Inferior parietal cortex (tissue), 1 donor: ENCODE measurements around the gene LBX2.
A peak's percentile ranks its signal among the peaks of the same experiment; 100 is the strongest.

Source experiments
- DNase-seq: peaks from one replicate; pipeline ENCODE4 v3.0.0-alpha.2; 2016; ENCODE audit errors: extremely low spot score

LBX2 gene, protein sequence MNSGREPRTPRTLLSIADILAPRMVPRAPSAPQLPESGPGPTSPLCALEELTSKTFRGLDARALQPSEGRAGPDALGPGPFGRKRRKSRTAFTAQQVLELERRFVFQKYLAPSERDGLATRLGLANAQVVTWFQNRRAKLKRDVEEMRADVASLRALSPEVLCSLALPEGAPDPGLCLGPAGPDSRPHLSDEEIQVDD

DNA sequence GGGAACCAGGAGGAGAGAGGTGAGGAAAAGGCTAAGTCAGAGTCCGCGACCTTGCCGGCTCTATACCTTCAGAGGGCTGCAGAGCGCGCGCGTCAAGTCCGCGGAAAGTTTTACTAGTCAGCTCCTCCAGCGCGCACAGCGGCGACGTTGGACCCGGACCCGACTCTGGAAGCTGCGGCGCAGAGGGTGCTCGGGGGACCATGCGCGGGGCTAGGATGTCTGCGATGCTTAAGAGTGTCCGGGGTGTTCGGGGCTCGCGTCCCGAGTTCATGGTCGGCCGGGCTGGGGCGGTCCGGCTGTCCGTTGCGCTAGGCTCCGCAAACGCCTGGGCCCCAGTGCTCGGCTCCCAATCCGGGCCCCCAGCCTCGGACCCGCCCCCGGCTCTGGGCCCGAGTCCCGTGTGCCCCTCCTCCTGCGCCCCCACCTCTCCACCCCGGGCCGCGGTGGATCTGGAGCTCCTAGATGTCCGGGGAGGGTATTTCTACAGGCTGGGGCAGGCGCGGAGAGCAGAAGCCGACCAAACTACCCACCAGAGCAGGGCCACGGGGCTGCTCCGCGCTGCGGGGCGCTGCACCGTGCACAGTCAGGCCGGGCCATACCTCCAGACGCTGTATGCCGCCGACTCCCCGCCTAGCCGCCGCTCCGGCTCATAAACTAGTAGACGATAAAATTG, at the start of gene LBX2:
LBX2 (minus strand) TSS at position 337 of the 673 bp plus-strand sequence; CDS start at position 271, 66 bp downstream.
- no peak for DNase-seq

DNA sequence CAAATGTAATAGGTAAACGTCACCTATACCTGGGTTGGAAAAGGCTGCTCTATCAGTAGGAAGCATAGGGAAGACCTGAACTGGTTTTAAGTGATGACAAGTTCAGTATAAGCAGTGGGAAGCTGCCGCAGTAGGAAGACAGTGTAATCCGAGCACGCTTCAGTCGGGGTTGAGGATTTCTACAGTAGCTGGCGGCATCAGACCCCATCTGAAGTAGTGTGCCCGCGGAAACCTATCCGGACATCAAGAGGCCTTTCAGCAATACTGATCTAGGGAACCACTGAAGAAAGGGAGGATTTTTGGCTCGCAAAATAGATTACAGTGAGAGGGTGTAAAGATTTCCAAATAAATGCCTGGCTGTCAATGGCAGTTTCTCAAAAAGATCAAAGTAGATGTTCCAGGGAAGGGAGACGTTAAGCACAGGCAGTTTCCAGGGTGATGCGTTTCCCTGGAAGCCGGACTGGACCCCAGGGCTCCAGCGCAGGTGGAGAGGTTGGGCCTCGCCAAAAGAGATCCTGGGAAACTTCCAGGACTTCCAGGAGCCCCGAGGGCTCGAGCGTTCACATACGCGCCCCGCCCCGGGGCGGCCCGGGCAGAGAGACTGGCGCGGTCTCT, 49.0 kb upstream of the LBX2 start:
- no peak for DNase-seq

DNA sequence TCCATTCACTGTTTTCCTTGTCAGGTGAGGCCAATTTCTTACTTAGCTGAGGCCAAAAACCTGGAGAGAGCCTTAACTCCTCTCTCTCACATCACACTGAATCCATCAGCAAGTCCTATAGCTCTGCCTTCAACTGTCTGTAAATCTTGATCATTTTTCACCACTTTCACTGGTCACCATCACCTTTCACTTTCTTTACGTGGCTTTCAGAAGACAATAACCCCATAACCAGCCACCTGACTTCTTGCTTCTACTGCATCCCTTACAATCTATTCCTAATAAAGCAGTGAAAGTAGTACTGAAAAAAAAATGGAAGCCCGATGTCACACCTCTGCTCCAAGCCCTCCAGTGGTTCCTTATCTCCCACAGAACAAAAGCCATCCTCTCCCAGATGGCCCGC, 46.6 kb upstream of the LBX2 start:
- DNase-seq: no peak

DNA sequence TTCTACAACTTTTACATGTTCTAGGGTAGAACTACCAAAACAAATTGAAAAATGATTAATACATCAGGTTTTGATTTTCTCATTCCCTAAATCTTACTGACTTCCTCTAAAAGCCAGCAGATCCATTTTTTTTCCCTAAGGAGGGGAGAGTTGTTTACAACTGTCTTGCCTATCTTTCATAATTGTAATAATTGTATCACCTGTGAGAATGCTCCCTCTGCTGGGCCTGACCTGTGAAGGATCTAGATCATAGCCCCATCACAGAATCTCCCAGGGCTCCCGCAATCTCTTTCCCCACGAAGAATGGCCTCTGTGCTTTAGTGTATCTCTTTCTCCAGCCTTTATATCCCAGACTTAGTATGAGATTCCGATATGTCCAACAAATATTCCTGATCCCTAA, 45.2 kb upstream of the LBX2 start:
- DNase-seq: no peak

DNA sequence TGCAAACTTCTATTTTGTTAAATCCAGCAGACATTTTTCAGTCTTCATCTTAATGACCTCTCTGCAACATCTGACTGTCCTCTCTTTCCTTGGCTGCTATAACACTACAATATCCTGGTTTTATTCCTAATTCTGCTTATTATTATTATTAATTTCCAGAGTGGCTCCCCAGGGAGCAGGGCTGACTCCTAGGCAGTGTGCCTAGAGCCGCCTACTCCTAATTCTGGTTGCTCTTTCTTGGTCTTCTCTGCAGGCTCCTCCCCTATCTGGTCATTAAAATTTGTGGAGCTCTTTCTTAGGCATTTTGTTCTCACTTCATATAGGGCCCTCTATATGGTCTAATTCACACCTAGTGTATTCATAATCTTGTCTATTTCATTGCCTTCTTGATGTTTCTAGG, 43.6 kb upstream of the LBX2 start:
- DNase-seq: no peak

DNA sequence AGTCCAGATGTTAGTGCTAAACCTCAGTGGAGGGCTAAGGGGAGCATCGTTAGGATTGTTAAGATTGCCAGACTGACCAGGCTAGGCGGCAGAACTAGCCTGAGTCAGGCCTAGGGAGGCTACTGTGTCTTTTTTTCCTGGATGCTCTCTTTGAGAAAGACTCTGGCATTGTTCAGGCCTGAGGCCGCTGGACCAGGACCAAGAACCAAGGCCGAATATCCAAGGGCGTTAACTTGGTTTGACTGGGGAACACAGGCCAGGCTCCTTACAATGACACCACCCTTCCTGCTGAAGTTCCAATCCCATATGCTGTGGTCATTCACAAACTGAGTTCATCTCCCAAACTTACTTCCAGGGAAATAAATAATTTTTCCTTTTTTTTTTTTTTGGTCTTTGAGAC, 40.9 kb upstream of the LBX2 start:
- DNase-seq: no peak

DNA sequence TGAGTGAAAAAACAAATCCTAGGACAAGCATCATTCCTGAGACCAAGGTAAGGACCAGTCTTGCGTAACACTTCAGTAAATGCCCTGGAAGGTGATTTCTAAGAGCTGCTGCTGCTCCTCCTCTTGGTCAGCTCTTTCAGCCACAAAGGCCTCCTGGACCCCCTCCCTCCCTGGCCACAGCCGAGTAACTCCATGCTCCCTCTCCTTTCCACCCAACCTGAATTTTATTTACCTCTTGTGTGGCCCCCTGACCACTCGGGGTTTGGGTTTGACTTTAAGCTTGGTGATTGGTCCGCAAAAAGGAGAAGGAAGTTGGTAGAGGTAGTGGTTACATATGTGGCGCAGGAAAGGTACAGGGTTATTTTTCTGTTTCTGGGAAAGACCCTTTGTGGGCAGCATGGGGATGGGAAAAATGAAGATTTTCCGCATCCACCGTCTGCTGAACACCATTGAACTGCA, 39.5 kb upstream of the LBX2 start:
- no peak for DNase-seq

DNA sequence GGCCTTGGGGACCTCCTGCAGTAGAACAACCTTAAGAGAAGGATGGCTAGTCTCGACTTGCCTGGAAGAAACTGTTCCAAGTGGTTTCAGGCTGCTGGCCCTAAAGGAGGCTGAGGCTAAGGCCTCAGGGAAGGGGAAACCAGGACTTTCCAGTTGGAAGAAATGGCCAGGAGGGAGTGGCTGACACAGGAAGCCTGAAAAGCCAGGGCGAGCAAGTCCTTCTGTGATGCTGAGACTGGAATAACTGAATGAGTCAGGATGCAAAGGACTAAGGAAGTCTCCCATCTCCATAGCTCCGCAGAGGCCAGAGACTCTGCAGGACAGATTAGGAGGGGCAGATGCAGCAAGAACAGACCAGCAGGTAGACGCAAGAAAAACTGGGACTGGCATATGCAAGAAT, 37.7 kb upstream of the LBX2 start:
- no peak for DNase-seq

DNA sequence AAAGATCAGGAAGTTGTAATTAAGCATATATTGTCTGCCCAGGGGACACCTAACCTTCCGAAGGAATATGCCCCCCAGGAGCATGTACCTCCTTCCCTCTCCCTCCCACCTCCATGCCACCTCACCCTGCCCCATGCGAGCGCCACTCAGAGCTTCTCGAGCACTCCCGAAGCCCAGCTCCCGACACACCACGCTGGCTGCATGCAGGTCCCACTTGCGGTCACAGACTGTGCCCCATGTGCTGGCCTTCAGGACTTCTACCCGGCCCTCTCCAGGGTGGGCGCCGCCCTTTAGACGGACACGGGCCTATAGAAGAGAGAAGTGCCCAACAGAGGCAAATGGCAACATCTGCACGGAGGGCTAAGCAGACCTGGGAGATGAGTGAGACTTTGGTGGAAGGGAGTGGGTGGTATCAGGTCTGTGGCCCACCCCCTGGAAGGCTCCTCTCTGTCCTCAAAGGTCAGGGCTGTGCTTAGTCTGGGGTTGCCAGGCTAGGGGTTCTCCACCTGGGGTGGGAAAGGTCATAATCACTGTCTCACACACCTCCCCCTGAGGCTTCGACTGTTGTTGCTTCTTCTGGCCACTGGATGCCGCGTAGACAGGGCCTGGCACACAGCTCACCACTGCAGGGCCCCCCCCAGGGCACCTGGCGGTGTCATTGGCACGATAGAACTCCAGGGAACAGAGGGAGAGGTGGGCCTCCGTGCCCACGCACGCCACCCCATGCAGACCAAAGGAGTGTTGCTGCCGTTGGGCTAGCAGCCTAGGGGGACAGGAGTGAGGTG, 37.0 kb upstream of the LBX2 start:
- DNase-seq: no peak

DNA sequence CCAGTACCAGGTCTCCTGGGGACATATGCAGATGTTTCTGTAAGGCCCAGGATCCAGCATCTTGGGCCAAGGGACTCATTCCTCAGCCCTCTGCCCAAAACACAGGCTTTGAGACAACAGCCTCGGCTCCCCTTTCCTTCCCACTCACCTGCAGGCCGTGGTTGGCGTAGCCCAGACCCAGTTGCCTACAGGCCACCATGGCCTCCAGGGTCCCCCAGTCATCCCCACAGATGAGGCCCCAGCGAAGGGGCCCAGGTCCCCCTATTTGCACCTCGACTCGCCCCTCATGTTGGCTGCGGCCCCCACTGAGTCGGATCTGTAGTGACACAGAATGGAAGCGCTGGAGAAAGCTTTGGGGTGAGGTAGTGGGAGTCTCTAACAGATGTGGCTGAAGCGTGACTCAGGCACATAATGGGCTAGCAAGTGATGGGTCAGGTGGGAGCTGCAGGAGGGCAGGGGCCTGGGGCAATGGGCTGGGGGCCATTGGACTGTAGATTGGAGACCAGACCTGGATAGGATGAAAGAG, 36.1 kb upstream of the LBX2 start:
- no peak for DNase-seq

DNA sequence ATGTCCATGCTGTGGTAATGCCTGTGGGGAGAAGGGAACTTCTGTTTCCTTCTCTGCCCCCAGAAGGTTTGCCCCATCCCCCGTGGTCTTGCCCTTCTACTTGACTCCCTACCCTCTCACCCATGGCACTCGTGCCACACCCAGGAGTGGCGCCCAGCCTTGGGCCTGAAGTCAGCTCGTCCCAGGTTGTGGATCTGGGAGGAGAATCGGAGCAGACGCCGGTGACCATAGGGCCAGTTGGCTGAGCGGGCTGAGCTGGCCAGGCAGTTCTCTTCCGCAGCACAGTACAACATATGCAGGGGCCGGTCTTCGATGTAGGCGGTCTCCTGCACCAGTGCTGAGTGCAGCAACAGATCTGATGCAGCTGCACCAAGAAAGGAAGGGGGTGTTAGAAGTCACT, 35.0 kb upstream of the LBX2 start:
- no peak for DNase-seq

DNA sequence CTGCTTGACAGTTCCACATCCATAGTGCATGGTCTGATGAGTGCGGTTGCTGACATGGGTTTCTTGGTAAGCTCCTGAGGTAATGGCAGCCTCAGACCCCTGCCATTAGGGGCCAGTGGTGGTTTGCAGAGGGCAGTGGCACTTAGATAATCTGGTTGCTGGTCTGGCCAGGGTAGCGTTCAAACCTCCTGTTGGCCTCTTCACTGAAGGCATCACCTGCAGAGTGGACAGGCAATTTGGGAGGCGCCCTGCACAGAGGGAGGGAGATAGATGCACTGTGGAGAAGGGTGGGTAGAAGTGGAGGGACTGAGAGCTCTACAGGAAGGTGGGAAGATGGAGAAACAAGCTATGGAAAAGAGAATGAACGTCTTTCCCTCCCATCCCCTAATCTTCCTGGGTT, 34.1 kb upstream of the LBX2 start:
- DNase-seq: no peak

DNA sequence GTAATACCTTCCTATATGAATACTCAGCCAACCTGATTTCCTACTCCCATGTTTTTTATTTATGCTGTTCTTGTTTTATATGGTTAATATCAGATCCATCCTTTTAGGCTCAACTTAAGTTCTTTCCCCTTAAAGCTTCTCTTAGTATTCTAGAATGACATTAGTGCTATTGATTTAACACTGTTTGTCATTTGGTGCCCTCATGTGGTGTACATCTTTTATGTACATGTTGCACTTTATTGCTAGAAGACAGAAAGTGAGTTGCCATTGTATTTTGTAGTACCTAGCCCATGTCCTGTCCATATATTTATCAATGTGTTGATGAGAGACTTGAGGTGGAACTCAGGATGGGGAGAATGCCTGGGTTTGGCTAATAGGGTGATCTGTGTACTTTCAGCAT, 32.8 kb upstream of the LBX2 start:
- no peak for DNase-seq

DNA sequence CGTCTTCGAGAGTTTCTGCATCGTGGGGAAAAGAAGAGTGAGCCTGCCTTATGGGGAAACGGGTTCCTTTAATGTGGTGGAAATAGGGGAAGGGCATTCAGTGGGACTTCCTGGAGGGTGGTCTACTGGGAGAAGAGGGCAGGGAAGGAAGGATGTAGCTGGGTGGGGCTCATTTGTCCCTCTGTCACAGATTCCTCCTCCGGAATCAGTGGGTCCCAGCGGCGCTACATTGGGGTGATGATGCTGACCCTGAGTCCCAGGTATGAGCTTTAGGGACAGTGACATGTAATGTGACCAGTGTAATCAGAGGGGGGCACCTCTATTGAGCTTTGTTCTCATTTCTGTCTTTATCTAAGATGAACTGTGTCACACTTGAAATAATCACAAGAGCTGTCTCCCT, 32.3 kb upstream of the LBX2 start:
- no peak for DNase-seq

DNA sequence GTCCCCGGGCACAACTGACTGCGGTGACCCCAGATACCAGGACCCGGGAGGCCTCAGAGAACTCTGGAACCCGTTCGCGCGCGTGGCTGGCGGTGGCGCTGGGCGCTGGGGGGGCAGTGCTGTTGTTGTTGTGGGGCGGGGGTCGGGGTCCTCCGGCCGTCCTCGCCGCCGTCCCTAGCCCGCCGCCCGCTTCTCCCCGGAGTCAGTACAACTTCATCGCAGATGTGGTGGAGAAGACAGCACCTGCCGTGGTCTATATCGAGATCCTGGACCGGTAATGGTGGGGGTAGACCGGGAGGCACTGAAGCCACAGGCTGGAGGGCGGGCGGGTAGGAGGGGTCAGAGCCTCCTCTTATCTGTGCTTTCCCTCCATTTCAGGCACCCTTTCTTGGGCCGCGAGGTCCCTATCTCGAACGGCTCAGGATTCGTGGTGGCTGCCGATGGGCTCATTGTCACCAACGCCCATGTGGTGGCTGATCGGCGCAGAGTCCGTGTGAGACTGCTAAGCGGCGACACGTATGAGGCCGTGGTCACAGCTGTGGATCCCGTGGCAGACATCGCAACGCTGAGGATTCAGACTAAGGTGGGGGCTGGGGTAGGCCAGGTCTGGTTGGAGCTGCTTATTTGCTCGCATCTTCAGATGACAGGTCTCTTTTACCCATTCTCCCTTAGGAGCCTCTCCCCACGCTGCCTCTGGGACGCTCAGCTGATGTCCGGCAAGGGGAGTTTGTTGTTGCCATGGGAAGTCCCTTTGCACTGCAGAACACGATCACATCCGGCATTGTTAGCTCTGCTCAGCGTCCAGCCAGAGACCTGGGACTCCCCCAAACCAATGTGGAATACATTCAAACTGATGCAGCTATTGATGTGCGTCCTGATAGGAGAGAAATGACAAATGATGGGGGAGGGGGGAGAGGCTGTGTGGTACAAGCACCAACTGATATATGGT, 31.1 kb upstream of the LBX2 start:
- DNase-seq: peak; percentile 59

DNA sequence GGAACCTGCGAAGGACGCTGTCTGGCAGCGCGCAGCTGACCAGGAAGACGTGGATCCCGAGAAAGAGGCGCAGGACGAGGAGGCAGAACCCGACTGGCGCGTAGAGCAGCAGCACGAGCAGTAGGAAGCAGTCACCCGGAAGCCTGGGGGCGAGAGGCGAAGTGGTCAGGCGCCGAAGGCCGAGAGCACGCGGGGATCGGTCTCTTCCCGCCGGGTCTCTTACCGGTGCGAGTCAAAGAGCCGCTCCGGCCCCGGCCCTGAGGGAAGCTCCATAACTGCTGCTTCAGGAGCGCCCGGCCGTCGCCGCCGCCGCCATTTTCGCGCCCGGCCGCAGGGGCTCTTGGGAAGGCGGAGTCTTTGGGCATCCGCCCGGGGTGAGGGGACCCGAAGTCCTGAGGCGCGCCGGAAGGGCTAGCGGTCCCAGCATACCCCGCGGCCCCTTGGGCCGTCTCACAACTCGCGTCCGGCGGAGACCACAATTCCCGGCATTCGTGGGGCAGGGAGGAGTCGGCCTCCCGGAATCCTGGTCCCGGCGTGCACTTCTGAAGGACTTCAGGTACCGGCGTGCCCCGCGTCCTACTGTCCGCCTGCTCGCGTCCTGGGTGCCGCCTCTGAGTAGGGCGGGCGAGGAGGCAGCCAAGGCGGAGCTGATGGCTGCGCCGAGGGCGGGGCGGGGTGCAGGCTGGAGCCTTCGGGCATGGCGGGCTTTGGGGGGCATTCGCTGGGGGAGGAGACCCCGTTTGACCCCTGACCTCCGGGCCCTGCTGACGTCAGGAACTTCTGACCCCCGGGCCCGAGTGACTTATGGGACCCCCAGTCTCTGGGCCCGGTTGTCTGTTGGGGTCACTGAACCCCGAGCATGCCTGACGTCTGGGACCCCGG, 30.2 kb upstream of the LBX2 start, which contains the start of the genes AUP1 and HTRA2:
AUP1 (minus strand) TSS at position 350 of the 882 bp plus-strand sequence; CDS start at position 273, 77 bp downstream.
HTRA2 (plus strand) TSS at position 577 of the 882 bp plus-strand sequence; CDS start at position 651, 74 bp downstream.
- DNase-seq: peak; percentile 98

DNA sequence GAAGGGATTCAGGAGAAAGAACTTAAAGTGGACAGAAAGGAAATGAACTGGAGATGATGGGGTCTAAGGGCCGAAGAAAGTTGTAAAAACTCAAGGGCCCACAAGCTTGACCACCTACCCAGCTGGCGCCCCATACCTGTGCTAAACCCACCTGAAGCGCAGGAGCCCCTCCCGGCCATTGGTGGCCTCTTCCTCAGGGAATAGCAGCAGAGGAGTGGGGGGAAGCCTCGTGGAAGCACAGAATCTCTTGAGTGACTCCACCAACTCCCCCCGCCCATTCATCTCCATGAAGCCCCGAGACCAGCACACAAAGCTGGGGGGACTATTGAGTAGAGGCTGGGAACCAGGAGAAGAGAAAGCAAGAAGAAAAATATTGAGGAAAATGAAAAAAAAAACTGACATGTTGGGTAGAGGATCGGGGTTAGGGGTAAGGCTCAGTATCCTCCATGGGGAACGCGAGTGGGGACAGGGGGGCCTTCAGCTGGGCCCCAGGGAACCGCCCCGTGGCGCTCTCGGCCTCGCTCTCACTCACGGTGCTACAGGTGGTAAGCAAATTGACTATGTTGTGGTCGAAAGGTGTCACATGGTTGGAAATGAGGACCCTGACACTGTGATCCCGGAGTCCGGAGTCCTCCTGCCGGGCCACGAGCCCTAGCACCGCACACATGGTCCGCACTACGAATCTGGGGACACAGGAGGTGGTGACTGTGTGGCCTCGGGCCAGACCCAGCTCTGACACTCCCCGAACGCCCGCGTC, 29.4 kb upstream of the LBX2 start:
- no peak for DNase-seq

DNA sequence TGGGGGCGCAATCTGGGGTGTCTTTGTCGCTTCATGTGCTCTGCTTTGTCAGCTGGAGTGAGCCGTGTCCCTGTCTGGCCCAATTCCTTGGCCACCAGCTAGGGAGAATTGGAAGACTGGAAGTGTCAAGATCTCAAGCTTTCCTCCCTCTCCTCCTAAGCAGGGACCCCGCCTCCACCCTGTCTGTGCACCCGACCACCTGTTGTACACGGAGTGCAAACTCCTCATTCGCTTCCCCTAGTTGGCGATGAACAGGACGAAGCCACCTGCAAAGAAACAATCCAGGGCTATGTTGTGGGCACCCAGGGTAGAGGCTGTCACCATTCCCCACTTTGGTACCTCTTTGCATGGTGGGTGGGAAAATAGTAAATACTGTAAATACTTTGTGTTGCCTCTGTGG, 28.3 kb upstream of the LBX2 start:
- DNase-seq: no peak

DNA sequence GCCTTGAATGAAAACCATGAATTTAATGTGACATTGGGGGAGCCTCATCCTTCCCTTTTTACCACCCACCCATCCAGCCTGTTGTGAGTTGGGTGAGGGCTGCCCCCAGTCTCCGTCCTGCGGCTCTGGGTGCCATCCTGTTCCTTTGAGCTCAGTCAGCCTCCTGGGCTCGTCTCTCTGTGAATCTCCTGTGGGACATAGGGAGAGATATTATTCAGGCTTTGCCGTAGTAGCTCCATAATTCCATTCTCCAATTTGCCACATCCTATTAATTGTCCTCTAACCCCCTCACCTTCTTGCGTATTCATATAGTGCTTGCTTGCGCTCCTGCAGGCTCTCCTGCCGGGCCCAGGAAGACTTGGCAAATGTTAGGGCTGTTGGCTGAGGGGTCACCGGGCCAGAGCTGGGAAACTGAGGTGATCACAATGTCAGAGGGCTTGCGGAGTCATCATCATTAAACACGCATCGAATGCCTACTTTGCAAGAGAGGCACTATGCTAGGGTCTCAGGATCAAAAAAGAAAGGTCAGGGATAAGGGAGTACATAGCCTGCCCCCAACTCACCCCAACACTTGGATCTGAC, 27.3 kb upstream of the LBX2 start:
- no peak for DNase-seq
